ENCODE measurements around the gene FCN1. TPM values are rescaled to one million over a fixed set of nuclear protein-coding genes. Genes with fewer than 3 reads are reported as not detected.
A peak's percentile ranks its signal among the peaks of the same experiment; 100 is the strongest.

Gene FCN1
- total RNA-seq, 4 donors from 2014 or later = 0.10 to 2.3 (median 1.1) TPM; not detected in 1

DNA sequence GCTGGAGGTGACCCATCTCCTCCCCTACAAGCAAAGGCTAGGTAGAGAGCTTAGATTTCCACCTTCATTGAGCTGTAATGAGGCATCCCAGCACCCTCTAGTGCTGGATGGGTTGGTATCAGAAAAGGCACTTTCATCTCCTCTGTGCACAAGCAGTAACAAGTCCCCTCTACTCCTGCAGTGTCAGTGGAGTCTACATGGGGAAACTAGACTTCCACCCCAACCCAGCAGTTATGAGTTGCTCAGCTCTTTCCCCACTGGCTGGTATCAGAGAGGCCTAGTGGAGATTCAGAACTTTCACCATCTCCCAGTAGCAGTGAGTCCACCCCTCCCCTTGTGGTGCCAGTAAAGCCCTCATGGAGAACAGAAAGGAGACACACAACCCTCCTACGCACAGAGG lies 17.9 kb downstream of the FCN1 start:
- intact Hi-C loops (cut with DNase I) = no loop called here

DNA sequence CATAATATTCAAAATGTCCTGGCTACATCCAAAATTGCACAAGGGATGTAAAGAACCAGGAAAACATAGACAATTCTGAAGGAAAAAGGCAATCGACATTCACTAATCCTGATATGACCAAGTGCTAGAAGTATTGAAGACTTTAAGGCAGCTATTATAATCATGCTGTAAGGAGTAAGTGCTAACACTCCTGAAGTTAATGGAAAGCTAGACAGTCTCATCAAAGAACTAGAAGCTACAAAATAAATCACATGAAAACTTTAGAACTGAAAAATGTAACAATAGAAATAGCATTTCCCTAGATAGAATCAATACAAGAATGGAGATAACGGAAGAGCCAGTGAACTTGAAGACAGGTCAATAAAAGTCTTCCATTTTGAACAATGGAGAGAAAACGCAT lies 18.5 kb downstream of the FCN1 start:
- DNase-seq = no peak
- no peaks in the 10 kb centered on the region for H3K27me3 ChIP-seq
- H3K36me3 ChIP-seq = no peaks in the 10 kb centered on the region
- H3K4me1 ChIP-seq = peaks cover 21 to 37% of the 10 kb centered on the region in 2 donors
- H3K4me3 ChIP-seq (replicated peaks in 1 of 3) = no peak overlapping the region
- WGBS, 2 donors = 80 to 99% methylated on average over 3 of the region's 3 CpGs
- no peaks in the 10 kb centered on the region for H3K9me3 ChIP-seq
- TF ChIP-seq, protein P1, sequence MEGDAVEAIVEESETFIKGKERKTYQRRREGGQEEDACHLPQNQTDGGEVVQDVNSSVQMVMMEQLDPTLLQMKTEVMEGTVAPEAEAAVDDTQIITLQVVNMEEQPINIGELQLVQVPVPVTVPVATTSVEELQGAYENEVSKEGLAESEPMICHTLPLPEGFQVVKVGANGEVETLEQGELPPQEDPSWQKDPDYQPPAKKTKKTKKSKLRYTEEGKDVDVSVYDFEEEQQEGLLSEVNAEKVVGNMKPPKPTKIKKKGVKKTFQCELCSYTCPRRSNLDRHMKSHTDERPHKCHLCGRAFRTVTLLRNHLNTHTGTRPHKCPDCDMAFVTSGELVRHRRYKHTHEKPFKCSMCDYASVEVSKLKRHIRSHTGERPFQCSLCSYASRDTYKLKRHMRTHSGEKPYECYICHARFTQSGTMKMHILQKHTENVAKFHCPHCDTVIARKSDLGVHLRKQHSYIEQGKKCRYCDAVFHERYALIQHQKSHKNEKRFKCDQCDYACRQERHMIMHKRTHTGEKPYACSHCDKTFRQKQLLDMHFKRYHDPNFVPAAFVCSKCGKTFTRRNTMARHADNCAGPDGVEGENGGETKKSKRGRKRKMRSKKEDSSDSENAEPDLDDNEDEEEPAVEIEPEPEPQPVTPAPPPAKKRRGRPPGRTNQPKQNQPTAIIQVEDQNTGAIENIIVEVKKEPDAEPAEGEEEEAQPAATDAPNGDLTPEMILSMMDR (IDR thresholded peaks at IDR 0.05) = no peak
- TF ChIP-seq POLR2A (IDR thresholded peaks at IDR 0.05) = no peak
- intact Hi-C loops (cut with DNase I) = no loop called here
- H3K27ac ChIP-seq = no peak overlapping the region

More for the DNA sequence above, 17.9 kb downstream of the FCN1 start:
- no peak for TF ChIP-seq POLR2A (IDR thresholded peaks at IDR 0.05)
- TF ChIP-seq, protein P1 (IDR thresholded peaks at IDR 0.05) = no peak
- Histone ChIP-seq H3K27ac (no peak overlapping the region), H3K27me3 (no peaks in the 10 kb centered on the region), H3K9me3 (no peaks in the 10 kb centered on the region), H3K4me1 (peaks cover 21 to 36% of the 10 kb centered on the region in 2 donors), H3K4me3 (replicated peaks in 1 of 3) (no peak overlapping the region), H3K36me3 (no peaks in the 10 kb centered on the region)
- DNase-seq = no peak
- WGBS, 2 donors = 100% methylated on average over 1 of the region's 1 CpG

DNA sequence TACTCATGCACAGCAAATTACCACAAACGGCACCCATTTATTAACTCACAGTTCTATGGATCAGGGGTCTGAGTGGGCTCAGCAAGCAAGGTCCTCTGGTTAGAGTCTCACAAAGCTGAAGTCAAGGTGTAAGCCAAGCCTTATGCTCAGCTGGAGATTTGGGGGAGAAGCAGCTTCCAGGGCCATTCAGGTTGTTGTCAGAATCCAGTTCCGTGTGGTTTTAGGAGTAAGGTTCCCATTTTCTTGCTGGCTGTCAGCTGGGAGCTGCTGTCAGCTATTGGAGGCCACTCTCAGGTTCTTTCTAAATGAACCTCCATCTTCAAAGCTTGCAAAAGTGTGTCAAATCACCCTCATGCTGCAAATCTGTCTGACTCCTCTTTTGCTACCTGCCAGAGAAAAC lies 19.4 kb downstream of the FCN1 start:
- no peak for DNase-seq
- Histone ChIP-seq H3K36me3 (no peaks in the 10 kb centered on the region), H3K27ac (peak overlapping the region in 1 of 3 donors; percentile 12), H3K4me3 (replicated peaks in 1 of 3) (no peak overlapping the region), H3K9me3 (no peaks in the 10 kb centered on the region), H3K4me1 (peaks cover 21 to 41% of the 10 kb centered on the region in 2 donors), H3K27me3 (no peaks in the 10 kb centered on the region)
- TF ChIP-seq, protein P1 (IDR thresholded peaks at IDR 0.05) = no peak
- no peak for TF ChIP-seq POLR2A (IDR thresholded peaks at IDR 0.05)
- intact Hi-C loops (cut with DNase I) = no loop called here
- 57 to 73% methylated on average over 2 of the region's 2 CpGs for WGBS, 2 donors

DNA sequence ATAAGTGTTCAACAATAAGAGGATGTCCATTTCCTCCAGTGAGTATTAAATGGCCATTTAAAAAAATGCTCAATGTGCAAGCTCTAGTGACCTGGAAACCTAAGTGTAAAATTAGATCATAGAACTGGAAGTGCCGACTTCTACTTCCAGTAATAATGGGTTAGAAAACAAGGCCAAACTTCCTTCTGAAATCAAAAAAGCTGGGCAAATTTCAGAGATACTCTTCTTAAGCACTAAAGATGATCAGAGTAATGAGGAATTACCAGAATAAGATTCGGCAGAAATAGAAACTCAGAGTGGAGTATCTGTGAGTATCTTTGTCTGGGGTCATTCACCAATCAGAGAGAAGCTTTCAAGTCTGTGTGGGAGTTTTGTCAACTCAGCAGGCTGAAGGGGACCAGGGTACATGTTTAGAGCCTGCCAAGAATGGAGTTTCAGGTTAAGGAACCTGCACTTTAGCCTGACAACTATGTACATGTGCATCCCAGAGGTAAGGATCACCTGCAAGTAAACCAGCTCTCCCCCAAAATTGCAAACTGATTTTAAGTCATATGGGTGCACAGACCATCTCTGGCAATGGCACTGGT lies 20.0 kb downstream of the FCN1 start:
- intact Hi-C loops (cut with DNase I) = no loop called here
- 25 to 29% methylated on average over 2 of the region's 2 CpGs for WGBS, 2 donors
- peak overlapping the region in 2 of 3 donors; percentile 12 to 84 for H3K27ac ChIP-seq
- H3K9me3 ChIP-seq = no peaks in the 10 kb centered on the region
- no peak overlapping the region for H3K4me3 ChIP-seq (replicated peaks in 1 of 3)
- no peaks in the 10 kb centered on the region for H3K36me3 ChIP-seq
- no peaks in the 10 kb centered on the region for H3K27me3 ChIP-seq
- no peak for TF ChIP-seq POLR2A (IDR thresholded peaks at IDR 0.05)
- TF ChIP-seq, protein P1 (IDR thresholded peaks at IDR 0.05) = no peak
- DNase-seq = peak in 1 of 2 donors; percentile 28
- H3K4me1 ChIP-seq = peaks cover 21 to 41% of the 10 kb centered on the region in 2 donors

DNA sequence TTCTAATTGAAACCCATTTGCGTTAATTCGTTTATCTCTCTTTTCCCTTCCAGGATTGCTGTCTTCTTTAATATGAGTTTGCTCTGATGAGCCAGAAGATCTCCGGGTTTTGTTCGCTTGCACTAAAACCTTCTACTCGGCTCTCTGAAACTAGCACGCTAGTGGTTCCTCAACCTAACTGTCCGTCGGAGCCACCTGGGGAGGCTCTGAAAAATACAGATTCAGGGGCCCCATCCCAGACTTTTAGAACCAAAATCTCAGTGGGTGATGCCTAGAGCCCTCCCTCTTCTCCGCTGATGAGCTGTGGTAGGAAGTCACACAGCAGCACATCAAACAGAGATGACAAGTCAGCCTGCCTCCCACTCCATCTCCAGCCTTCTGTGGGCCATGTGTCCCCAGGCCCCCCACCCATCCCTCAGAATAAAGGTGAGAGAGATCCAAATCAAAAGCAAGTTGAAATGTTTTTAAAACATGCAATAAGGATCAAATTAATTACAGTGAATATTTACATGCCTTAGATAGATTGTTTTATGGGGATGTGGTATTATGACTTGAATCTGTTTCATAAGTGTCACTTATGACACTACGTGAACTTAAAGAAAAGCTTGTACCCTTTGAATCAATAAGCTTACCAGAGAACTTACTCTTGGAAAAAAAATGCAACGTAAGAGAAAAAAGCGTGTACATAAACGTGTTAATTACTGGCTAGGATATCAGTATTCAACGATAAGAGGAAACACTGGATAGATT lies 20.7 kb downstream of the FCN1 start:
- peak overlapping the region; percentile 45 to 84 (median 77) for H3K27ac ChIP-seq
- intact Hi-C loops (cut with DNase I) = no loop called here

More for the DNA sequence above, 20.7 kb downstream of the FCN1 start:
- no peak for DNase-seq
- Histone ChIP-seq H3K9me3 (no peaks in the 10 kb centered on the region), H3K27me3 (no peaks in the 10 kb centered on the region), H3K4me3 (replicated peaks in 1 of 3) (no peak overlapping the region), H3K4me1 (peaks cover 21 to 41% of the 10 kb centered on the region in 2 donors), H3K36me3 (no peaks in the 10 kb centered on the region)
- TF ChIP-seq, protein P1 (IDR thresholded peaks at IDR 0.05) = no peak
- TF ChIP-seq POLR2A (IDR thresholded peaks at IDR 0.05) = no peak
- 65 to 75% methylated on average over 14 of the region's 14 CpGs for WGBS, 2 donors
